GM19438 (cell line): Measurements from ENCODE around the gene GLUD1.
"Not testable (repeated sequence)": the region's sequence is repeated elsewhere in the genome, so short reads cannot be mapped to it uniquely, and the experiment has no call there.

Experiments
- ATAC-seq: cut with Tn5 transposase; IDR thresholded peaks from one replicate; pipeline ENCODE4 v1.9.1; 2021; ENCODE audit warnings: low read depth; ENCODE audit not compliant: unreplicated experiment

The GLUD1 gene

DNA sequence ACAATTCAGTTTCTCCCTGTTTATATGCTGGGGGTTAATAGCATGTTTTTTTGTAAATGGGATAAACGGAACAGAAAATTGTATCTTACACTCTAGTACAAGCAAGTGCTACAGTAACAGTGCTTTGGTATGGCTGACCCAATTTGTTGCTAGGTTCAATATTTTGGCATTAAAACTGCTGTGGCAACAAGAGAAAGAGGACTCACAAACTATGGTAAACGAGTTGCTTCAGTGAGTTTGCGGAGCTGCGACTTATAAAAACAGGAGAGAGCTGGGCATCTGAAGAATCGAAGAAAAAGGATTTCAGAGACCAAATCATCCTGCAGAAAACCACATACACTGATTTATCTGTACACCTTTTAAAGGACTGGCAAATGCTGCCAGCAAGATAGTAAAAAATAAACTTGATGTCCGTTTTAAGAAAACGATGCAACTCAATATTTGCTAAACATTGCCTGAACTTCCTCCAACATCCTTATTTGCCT is 2.2 kb downstream of the GLUD1 start:
- no peak for ATAC-seq

- no peak for ATAC-seq
Observed at GRCh38 chr10:87090779-87091178, 3.9 kb downstream of the GLUD1 start.

DNA sequence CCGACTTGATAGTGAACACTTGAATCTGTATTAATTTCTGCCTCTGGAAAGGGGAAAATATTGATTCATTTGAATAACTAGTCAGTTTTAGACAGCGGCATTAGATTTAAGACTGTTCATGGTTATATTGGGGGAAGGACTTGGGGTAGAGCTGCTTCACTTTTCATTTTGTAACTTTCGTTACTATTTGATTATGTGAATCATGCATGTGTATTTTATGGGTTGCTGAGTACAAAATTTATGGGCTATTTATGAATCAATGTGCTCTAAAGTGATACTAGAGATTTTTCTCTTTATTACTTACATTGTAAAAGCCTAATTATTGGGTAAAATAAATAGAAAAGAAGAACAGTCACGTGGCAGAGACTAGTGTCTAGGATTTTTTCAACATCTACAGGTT is 4.9 kb downstream of the GLUD1 start:
- ATAC-seq = no peak

GRCh38 chr10:87085537-87085936 is 9.1 kb downstream of the GLUD1 start:
- ATAC-seq = no peak

- not testable (repeated sequence) for ATAC-seq
Observed at GRCh38 chr10:87084291-87084782, 10.3 kb downstream of the GLUD1 start.

DNA sequence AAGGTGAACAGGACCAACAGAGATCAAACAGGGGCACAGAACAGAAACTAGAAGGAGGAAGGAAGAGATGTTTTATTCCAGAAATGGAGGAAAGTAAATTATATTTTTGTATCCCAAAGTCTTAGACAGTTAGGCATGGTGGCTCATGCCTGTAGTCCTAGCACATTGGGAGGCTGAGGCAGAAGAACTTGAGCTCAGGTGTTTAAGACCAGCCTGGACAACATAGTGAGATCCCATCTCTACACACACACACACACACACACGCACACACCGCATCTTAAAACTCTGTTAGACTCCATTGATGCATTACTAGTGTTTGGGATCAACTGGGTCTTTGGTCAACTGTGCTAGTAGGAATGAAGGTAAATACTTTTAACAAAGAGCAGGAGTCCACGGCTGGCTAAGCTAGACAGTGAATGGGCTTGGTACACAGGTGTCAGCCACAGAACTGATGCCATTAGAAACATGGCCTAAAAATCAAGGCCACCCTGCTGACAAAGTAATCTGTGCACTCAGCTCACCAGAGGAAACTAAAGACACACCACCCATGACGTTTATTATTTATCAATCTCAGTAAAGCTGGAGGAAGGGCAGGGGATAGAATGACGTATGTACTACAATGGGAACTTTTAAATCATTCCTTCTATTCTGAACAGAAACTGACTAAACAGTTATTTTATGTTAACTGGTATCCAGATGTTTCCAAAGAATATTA is 10.9 kb downstream of the GLUD1 start:
- ATAC-seq = not testable (repeated sequence)

DNA sequence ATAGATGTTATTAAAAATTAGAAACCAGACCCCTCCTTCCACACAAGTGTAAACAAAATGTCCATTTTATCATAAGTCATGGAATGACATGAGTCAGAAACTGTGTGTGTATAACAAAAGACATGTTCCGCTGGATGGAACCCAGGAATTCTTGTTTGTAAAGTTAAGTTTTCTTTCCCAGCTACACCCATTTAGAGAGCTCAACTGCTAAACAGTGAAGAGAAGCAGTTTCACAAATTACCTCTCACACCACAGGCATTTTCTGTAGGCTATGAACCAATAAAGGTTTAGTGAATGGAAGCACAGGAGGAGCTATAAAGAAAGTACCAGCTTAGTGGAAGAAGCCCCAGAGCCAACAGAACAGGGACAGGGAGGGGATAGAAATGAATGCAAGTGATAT is 12.4 kb downstream of the GLUD1 start:
- not testable (repeated sequence) for ATAC-seq

- not testable (repeated sequence) for ATAC-seq
Observed at GRCh38 chr10:87081574-87081973, 13.1 kb downstream of the GLUD1 start.

DNA sequence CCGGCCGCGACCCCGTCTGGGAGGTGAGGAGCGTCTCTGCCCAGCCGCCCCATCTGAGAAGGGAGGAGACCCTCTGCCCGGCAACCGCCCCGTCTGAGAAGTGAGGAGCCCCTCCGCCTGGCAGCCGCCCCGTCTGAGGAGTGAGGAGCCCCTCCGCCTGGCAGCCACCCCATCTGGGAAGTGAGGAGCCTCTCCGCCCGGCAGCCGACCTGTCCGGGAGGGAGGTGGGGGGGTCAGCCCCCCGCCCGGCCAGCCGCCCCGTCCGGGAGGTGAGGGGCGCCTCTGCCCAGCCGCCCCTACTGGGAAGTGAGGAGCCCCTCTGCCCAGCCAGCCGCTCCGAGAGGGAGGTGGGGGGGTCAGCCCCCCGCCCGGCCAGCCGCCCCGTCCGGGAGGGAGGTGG is 14.0 kb downstream of the GLUD1 start:
- not testable (repeated sequence) for ATAC-seq

DNA sequence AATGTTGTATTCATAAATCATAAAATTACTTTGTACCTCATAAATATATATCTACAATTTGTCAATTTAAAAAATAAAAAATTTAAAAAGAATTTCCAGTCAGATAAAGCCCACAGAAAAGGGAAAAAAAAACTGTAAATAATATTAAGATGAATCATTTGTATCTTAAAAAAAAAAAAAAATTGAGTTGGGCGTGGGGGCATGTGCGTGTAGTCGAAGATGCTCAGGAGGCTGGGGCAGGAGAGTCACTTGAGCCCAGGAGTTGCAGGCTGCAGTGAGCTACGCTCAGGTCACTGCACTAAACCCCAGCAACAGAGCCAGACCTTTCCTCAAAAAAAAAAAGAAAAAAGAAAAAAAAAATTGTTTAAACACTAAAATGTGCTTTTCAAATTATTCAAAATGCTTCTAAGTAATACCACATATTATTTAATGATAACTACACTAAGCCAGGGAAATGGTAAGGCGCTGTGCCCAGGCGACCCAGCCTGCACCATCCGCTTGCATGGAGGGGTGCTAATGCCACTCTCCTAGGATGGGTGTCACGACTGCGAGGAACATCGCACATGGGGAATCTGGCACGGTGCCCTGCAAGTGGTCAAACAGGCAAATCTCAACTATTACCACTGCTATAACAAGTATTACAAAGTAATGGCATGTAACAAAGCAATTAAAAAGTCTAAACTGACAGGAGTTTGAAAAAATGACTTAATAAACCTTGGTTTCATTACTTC is 15.4 kb downstream of the GLUD1 start:
- ATAC-seq = no peak

DNA sequence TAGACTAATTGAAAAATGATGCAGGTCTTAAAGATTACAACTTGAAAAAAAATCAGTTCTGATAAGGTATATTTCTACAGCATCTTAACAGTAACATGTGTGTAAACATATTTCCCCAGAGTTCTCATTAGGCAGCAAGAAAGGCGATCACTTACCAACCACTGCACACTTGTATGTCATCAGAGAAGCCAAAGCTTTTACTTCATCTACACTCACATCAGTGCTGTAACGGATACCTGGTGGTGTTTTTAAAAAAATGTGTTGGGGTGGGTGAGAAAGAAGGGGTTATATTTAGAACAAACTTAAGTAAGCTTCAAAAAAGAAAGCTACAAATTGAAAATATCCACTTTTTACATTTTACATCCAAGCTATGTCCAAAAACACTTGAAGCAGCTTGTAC is 18.2 kb downstream of the GLUD1 start:
- ATAC-seq = not testable (repeated sequence)

- no peak for ATAC-seq
Observed at GRCh38 chr10:87072449-87072848, 22.2 kb downstream of the GLUD1 start.

GRCh38 chr10:87068281-87068680 is 26.4 kb downstream of the GLUD1 start:
- ATAC-seq = no peak

GRCh38 chr10:87066865-87067264 is 27.8 kb downstream of the GLUD1 start:
- no peak for ATAC-seq

- ATAC-seq = no peak
Observed at GRCh38 chr10:87066178-87066577, 28.5 kb downstream of the GLUD1 start.

DNA sequence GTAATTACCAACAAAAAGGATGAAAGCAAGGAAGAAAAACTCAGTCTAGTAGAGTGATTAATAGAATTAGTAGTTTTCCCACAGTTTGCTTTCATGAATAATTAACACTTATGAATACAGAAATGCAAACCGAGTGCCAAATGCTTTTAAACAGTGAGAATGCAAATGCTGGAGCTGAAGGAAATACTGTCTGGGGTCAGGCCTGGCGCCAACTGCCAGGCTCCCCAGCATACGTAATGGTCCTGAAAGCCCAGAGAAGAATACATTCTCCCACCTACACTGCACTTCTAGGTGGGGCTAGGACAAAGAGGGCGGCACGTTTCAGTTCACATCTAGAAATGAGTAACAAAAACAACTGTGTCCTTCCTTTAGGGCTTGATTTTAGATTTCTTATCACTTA is 30.0 kb downstream of the GLUD1 start:
- ATAC-seq = no peak

DNA sequence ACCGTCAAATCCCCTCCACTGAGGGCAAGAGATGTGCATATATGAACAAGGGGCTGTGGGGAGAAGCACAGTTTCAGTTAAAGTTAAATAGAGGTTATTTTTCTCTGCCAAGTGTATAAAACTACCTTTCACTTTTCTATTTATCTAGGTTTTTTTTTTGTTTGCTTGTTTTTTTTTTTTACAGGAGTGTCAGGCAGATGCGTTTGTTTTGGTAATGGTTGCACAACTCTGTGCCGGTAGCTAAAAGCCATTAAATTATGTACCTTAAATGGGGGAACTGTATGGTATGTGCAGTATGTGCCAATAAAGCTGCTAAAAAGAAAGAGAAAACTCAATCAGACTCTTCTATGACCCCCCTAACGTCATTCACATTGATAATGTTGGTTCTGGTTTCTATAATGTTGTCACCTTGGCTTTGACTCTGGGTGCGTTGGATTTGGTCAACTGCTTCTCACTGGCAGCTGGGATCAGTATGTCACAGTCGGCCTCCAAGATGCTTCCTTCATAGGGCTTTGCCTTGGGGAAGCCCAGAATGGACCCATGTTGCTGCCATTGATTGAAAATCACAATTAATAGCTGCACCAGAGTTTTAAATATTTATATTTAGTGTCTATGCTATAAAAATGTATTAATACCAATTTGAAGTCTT is 34.2 kb downstream of the GLUD1 start:
- no peak for ATAC-seq

DNA sequence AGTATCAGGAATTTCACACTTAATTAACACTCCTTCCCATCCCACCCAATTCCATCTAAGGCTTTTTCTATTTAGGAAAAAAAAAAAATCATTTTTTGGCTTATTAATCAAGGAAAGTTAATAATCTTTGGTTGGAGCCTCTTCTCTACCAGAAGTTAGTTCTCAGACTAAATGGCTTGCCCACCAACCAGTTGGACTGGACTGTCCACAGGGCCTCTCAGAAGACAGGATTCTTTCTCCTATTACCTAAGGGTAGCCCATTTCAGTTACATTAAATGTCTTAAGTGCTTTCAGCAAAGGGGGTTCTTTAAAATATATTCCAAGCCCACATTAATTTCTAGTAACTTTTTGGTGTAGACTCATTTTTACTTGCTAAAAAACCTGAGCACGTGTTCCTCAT is 35.2 kb downstream of the GLUD1 start:
- ATAC-seq = no peak

GRCh38 chr10:87058171-87058570 is 36.5 kb downstream of the GLUD1 start:
- no peak for ATAC-seq

GRCh38 chr10:87054373-87055295 is 40.0 kb downstream of the GLUD1 start:
- ATAC-seq = no peak
